Measurements from ENCODE around the gene KRT78. TPM values are rescaled to one million over a fixed set of nuclear protein-coding genes. Genes with fewer than 3 reads are reported as not detected.
A peak's percentile ranks its signal among the peaks of the same experiment; 100 is the strongest.

The KRT78 gene
- total and polyA plus RNA-seq, 9 of the 15 experiments (the other 6 are each of a cell fraction or from before 2014, with no cell fraction given), result not detected

DNA sequence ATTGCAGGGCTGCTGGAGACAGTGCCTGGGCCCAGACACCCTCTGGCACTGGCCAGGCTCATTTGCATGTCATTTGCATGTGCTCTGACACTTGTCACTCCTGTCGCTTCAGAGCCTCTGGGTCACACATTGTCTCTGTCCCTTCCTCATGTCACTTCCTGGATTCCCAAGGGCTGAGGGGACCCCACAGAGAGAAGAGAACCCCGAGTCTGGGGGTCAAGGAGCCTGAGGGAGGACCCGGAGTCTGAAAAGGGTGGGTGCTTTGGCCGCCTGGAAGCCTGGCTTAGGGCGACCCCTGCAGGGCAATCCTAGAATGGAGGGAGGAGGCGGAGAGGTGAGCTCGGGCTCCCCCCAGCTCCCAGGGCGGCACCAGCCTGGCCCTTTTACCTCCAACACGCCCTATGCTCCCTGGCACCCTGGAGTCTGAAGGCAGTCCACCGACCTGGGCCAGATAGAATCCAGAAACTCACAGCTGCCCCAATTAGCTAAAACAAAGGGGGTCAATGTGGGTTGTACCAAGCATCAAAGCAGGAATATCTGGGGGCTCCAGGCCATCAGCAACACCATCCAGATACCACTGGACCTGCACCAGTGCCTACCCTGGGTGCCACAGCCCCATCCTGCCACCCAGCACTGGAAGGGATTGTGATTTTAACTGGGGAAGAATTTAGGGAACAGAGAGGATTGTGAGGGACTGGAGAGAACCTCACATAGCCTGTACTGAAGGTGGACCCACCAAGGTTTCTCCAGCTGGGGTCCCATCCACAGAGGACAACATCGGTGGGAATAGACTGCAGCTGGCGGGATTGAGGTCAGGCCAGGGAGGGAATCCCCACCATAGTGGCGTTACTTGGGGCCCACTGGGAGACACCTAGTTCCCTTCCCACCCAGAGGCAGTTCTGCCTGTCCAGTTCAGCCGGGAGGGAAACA, 21.8 kb upstream of the KRT78 start (continued):
- TF ChIP-seq, protein P1, sequence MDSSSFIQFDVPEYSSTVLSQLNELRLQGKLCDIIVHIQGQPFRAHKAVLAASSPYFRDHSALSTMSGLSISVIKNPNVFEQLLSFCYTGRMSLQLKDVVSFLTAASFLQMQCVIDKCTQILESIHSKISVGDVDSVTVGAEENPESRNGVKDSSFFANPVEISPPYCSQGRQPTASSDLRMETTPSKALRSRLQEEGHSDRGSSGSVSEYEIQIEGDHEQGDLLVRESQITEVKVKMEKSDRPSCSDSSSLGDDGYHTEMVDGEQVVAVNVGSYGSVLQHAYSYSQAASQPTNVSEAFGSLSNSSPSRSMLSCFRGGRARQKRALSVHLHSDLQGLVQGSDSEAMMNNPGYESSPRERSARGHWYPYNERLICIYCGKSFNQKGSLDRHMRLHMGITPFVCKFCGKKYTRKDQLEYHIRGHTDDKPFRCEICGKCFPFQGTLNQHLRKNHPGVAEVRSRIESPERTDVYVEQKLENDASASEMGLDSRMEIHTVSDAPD (CRISPR knock-in tag; IDR thresholded peaks at IDR 0.05), result no peak
- TF ChIP-seq NR2C1 (IDR thresholded peaks at IDR 0.05), result 0 out of 2 replicates have a peak, but pooled peaks have one; percentile 8
- no peak for TF ChIP-seq NR2C1 (tag; IDR thresholded peaks at IDR 0.05)
- no peak for TF ChIP-seq BACH1 (tag; IDR thresholded peaks at IDR 0.05)
- no peak for TF ChIP-seq NR3C1 (CRISPR knock-in tag; IDR thresholded peaks at IDR 0.05)
- TF ChIP-seq, protein P2, sequence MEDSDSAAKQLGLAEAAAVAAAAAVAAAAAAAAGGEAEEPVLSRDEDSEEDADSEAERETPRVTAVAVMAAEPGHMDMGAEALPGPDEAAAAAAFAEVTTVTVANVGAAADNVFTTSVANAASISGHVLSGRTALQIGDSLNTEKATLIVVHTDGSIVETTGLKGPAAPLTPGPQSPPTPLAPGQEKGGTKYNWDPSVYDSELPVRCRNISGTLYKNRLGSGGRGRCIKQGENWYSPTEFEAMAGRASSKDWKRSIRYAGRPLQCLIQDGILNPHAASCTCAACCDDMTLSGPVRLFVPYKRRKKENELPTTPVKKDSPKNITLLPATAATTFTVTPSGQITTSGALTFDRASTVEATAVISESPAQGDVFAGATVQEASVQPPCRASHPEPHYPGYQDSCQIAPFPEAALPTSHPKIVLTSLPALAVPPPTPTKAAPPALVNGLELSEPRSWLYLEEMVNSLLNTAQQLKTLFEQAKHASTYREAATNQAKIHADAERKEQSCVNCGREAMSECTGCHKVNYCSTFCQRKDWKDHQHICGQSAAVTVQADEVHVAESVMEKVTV (CRISPR knock-in tag; IDR thresholded peaks at IDR 0.05), result peak; percentile 97
- TF ChIP-seq, protein P3, sequence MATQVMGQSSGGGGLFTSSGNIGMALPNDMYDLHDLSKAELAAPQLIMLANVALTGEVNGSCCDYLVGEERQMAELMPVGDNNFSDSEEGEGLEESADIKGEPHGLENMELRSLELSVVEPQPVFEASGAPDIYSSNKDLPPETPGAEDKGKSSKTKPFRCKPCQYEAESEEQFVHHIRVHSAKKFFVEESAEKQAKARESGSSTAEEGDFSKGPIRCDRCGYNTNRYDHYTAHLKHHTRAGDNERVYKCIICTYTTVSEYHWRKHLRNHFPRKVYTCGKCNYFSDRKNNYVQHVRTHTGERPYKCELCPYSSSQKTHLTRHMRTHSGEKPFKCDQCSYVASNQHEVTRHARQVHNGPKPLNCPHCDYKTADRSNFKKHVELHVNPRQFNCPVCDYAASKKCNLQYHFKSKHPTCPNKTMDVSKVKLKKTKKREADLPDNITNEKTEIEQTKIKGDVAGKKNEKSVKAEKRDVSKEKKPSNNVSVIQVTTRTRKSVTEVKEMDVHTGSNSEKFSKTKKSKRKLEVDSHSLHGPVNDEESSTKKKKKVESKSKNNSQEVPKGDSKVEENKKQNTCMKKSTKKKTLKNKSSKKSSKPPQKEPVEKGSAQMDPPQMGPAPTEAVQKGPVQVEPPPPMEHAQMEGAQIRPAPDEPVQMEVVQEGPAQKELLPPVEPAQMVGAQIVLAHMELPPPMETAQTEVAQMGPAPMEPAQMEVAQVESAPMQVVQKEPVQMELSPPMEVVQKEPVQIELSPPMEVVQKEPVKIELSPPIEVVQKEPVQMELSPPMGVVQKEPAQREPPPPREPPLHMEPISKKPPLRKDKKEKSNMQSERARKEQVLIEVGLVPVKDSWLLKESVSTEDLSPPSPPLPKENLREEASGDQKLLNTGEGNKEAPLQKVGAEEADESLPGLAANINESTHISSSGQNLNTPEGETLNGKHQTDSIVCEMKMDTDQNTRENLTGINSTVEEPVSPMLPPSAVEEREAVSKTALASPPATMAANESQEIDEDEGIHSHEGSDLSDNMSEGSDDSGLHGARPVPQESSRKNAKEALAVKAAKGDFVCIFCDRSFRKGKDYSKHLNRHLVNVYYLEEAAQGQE (IDR thresholded peaks at IDR 0.05; ENCODE audit: borderline replicate concordance), result peak; percentile 92
- TF ChIP-seq, protein P3 (CRISPR knock-in tag; IDR thresholded peaks at IDR 0.05; ENCODE audit: low read depth), result no peak
- peak; percentile 95 for TF ChIP-seq SMC3 (conservative IDR thresholded peaks at IDR 0.05; ENCODE audit: insufficient read depth, low read depth, low read length)
- TF ChIP-seq ETV1 (tag; conservative IDR thresholded peaks at IDR 0.05; ENCODE audit: low read depth), result no peak
- no peak for TF ChIP-seq EP400 (IDR thresholded peaks at IDR 0.05)
- peak; percentile 99 for TF ChIP-seq STAG1 (CRISPR knock-in tag; IDR thresholded peaks at IDR 0.05; ENCODE audit: borderline replicate concordance)
- TF ChIP-seq ZNF347 (CRISPR knock-in tag; IDR thresholded peaks at IDR 0.05; ENCODE audit: low read depth), result no peak
- TF ChIP-seq E2F3 (CRISPR knock-in tag; IDR thresholded peaks at IDR 0.05), result no peak
- no peak for TF ChIP-seq KLF6 (CRISPR knock-in tag; IDR thresholded peaks at IDR 0.05; ENCODE audit: borderline replicate concordance)
- TF ChIP-seq HEY1 (CRISPR knock-in tag; IDR thresholded peaks at IDR 0.05; ENCODE audit: borderline replicate concordance), result no peak
- no peak for TF ChIP-seq LARP7 (IDR thresholded peaks at IDR 0.05)
- TF ChIP-seq HDGF (IDR thresholded peaks at IDR 0.05), result no peak

Data from K562 (cell line).